NCI-H1417 treated with DMSO at 0.1 percent for 48 hours (cell line): ENCODE measurements around the gene CDC20.
"Not testable (repeated sequence)": the region's sequence is repeated elsewhere in the genome, so short reads cannot be mapped to it uniquely, and the experiment has no call there.

ENCODE experiments used
- DNase-seq: peaks from one replicate; lab custom pipeline; 2025; lab: John Stamatoyannopoulos, UW

CDC20 gene

GRCh38 chr1:43383449-43383848 is 24.7 kb downstream of the CDC20 start:
- DNase-seq, result no peak

- no peak for DNase-seq
Observed at GRCh38 chr1:43386676-43387075, 27.9 kb downstream of the CDC20 start.

GRCh38 chr1:43387976-43388599 is 29.3 kb downstream of the CDC20 start:
- no peak for DNase-seq

GRCh38 chr1:43388613-43389012 is 29.8 kb downstream of the CDC20 start:
- no peak for DNase-seq

- peak; percentile 76 for DNase-seq
Observed at GRCh38 chr1:43389326-43390313, 30.8 kb downstream of the CDC20 start, which contains the start of the genes MED8 and SZT2. MED8 (minus strand) TSS chr1:43389800; CDS start chr1:43389764, 36 bp downstream. SZT2 (plus strand) TSS chr1:43389899; CDS start chr1:43389969, 70 bp downstream.

- no peak for DNase-seq
Observed at GRCh38 chr1:43392702-43393101, 33.9 kb downstream of the CDC20 start.

GRCh38 chr1:43395523-43395922 is 36.7 kb downstream of the CDC20 start:
- DNase-seq, result no peak

GRCh38 chr1:43396059-43396458 is 37.3 kb downstream of the CDC20 start:
- DNase-seq, result no peak

GRCh38 chr1:43398227-43398626 is 39.4 kb downstream of the CDC20 start:
- DNase-seq, result no peak

- not testable (repeated sequence) for DNase-seq
Observed at GRCh38 chr1:43400441-43400840, 41.7 kb downstream of the CDC20 start.

GRCh38 chr1:43402089-43402865 is 43.5 kb downstream of the CDC20 start:
- DNase-seq, result no peak

- DNase-seq, result no peak
Observed at GRCh38 chr1:43404353-43404752, 45.6 kb downstream of the CDC20 start.

GRCh38 chr1:43405219-43405875 is 46.6 kb downstream of the CDC20 start:
- DNase-seq, result no peak

- DNase-seq, result no peak
Observed at GRCh38 chr1:43405876-43406234, 47.1 kb downstream of the CDC20 start.

GRCh38 chr1:43410571-43410970 is 51.8 kb downstream of the CDC20 start:
- no peak for DNase-seq
